Activated CD4-positive, alpha-beta T cell treated with anti-CD3 and anti-CD28 coated beads, Interleukin-2, amount 10 ng/mL, durations not matched to agents 7 days and 5 days (primary cell): ENCODE data around the gene APOBEC3H. TPM values are rescaled to one million over a fixed set of nuclear protein-coding genes. Genes with fewer than 3 reads are reported as not detected.

Source experiments
- CTCF ChIA-PET: fragments of 350-600 bp; sonication (Branson Sonifier 250); formaldehyde crosslinking; loops from one replicate; lab custom pipeline; 2021; ENCODE audit warnings: antibody characterized with exemption; lab: Charles Lee
- POLR2A ChIA-PET: fragments of 350-600 bp; sonication (Branson Sonifier 250); formaldehyde crosslinking; loops from one replicate; lab custom pipeline; 2021; ENCODE audit warnings: antibody characterized with exemption; lab: Charles Lee
- DNase-seq: peaks from one replicate; pipeline ENCODE4 v3.0.0-alpha.2; 2020
- H3K27ac Mint-ChIP-seq: one replicate; pipeline ENCODE4 v1.8.0; 2021; ENCODE audit warnings: mild to moderate bottlenecking, moderate library complexity, mixed read lengths
- H3K27me3 Mint-ChIP-seq: one replicate; pipeline ENCODE4 v1.8.0; 2021; ENCODE audit warnings: mixed read lengths
- H3K36me3 Mint-ChIP-seq: one replicate; pipeline ENCODE4 v1.8.0; 2021; ENCODE audit warnings: low read depth, mixed read lengths
- H3K4me1 Mint-ChIP-seq: one replicate; pipeline ENCODE4 v1.8.0; 2021; ENCODE audit warnings: mixed read lengths
- H3K4me3 Mint-ChIP-seq: one replicate; pipeline ENCODE4 v1.8.0; 2021; ENCODE audit warnings: mild to moderate bottlenecking, moderate library complexity, mixed read lengths
- H3K9me3 Mint-ChIP-seq: one replicate; pipeline ENCODE4 v1.8.0; 2021; ENCODE audit warnings: mixed read lengths
- total RNA-seq, 2 experiments: library from RNA; stranded (reverse); gene quantifications; one replicate each; pipeline ENCODE4 v1.2.3, GENCODE V29; 2021

Gene APOBEC3H
- total RNA-seq, 2 experiments from 2014 or later: 46.0 to 54.3 TPM

DNA sequence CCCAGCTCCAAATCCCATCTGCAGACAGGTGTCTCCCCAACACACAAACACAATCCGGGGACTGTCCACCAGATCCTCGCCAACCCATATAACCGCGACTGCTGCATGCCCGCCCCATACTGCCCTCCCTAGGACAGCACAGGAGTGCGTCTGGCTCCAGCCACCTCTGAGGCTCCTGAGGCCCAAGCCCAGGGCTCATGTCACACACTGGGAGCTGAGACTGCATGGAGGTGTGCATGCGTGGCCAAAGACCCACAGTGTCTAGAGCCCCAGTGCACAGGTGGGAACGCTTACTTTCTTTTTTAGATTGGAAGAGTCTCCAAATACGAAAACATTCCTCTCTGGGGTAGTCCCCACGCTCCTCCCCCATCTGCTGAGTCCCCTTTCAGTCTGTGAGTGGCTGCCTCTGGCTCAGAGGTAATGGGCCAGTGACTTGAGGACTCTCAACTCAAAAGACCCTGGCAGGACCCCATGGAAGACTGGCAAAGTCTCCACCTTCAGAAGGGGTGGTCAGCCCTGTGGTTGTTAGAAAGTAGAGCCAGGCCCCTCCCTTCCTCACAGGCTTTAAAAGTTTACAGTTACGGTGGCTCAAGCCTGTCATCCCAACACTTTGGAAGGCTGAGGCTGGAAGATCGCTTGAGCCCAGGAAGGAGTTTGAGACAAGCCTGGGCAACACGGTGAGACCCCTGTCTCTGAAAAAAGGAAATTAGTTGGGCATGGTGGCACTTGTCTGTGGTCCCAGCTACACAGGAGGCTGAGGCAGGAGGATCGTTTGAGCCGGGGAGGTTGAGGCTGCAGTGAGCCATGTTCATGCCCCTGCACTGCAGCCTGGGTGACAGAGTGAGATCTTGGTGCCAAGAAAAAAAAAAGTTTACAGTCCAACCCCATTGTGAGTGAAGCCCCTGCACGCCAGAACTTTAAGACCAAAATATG lies 53.1 kb downstream of the APOBEC3H start:
- Mint-ChIP-seq H3K4me3 (peak overlapping the region; percentile 61), H3K27me3 (peaks cover 18% of the 10 kb centered on the region), H3K36me3 (peaks cover 6% of the 10 kb centered on the region), H3K9me3 (no peaks in the 10 kb centered on the region), H3K4me1 (peaks cover 40% of the 10 kb centered on the region), H3K27ac (peak overlapping the region; percentile 47)
- POLR2A ChIA-PET: no interaction called here
- CTCF ChIA-PET: interaction anchor here (1.3 to 2.7 kb wide), 2 partner anchors 278 to 280 kb away, joined by 3 to 9 read pairs; partner anchors contain the start of gene CBX6
- no peak for DNase-seq

DNA sequence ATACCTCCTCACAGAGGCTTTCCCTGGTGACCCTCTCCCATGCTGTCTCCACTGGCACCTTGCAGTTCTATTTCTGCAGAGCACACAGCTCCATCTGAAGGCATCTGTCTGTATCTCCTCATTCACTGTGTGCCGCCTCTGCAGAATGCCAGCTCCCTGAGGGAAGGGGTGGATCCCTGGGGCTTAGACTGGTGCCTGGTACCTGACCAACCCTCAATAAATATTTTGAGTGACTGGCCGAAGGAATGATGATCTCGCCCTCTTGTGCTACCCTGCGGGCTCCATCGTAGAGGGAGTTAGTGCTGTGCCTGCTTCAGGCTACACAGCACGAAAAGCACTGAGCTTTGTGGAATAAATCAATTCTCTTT lies 53.8 kb downstream of the APOBEC3H start:
- no peak for DNase-seq
- H3K9me3 Mint-ChIP-seq: no peaks in the 10 kb centered on the region
- peaks cover 40% of the 10 kb centered on the region for H3K4me1 Mint-ChIP-seq

DNA sequence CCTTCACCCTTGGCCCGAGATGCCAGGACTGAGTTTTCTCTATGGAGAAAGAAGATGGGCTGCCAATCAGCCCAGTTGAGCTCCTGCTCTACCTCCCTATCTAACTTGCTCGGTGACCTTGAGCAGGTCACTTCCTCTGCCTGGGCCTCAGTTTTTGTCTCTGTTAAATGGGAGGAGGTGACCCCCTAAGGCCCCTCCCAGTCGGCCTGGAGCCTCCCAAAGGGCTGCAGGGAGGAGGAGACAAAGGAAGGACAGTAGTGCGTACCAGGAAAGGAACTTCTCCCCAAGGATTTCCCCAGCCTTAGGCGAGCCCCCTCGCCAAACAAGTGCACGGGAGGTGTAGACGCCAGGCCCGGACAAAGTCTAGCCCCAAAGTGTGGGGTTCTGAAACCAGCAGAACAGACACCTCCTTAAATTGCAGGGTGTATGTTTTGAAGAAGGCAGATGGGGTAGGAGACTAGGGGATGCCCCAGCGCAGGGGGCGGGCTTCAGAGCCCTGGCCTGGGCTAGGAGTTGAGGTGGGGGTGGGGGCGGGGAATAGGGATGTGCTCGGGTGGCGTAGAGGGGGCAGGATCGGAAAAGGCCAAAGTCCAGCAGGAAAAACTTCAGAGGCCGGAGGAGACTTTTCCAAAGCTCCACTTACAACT lies 54.4 kb downstream of the APOBEC3H start:
- DNase-seq: no peak
- peak overlapping the region; percentile 19 for H3K27ac Mint-ChIP-seq
- peaks cover 6% of the 10 kb centered on the region for H3K36me3 Mint-ChIP-seq
- H3K9me3 Mint-ChIP-seq: no peaks in the 10 kb centered on the region
- peak overlapping the region; percentile 61 for H3K4me3 Mint-ChIP-seq
- CTCF ChIA-PET: interaction anchor here (0.6 to 1.3 kb wide), 3 partner anchors 8 to 280 kb away, joined by 3 to 4 read pairs (median 3); partner anchors contain the start of gene CBX6
- H3K27me3 Mint-ChIP-seq: peaks cover 26% of the 10 kb centered on the region
- POLR2A ChIA-PET: interaction anchor here (1.6 kb wide), 1 partner anchor 165 kb away, joined by 3 read pairs; no protein-coding TSS in a partner anchor
- peaks cover 34% of the 10 kb centered on the region for H3K4me1 Mint-ChIP-seq

More for the DNA sequence above, 53.8 kb downstream of the APOBEC3H start:
- Mint-ChIP-seq H3K27me3 (peaks cover 24% of the 10 kb centered on the region), H3K36me3 (peaks cover 6% of the 10 kb centered on the region), H3K27ac (peak overlapping the region; percentile 47), H3K4me3 (peak overlapping the region; percentile 61)
- ChIA-PET CTCF (interaction anchor here (2.7 kb wide), 1 partner anchor 281 kb away, joined by 9 read pairs; no protein-coding TSS in a partner anchor), POLR2A (no interaction called here)

GRCh38 chr22:39152024-39152510 lies 55.0 kb downstream of the APOBEC3H start:
- ChIA-PET POLR2A (interaction anchor here (1.6 kb wide), 1 partner anchor 164 kb away, joined by 3 read pairs; no protein-coding TSS in a partner anchor), CTCF (interaction anchor here (1.0 to 2.5 kb wide), 5 partner anchors 9 to 377 kb away, joined by 3 to 6 read pairs (median 3); partner anchors contain the start of gene CBX6)
- peaks cover 30% of the 10 kb centered on the region for H3K4me1 Mint-ChIP-seq
- peaks cover 6% of the 10 kb centered on the region for H3K36me3 Mint-ChIP-seq
- no peak for DNase-seq
- peak overlapping the region; percentile 61 for H3K4me3 Mint-ChIP-seq
- no peak overlapping the region for H3K27ac Mint-ChIP-seq
- no peaks in the 10 kb centered on the region for H3K9me3 Mint-ChIP-seq
- H3K27me3 Mint-ChIP-seq: peaks cover 28% of the 10 kb centered on the region

- no peaks in the 10 kb centered on the region for H3K9me3 Mint-ChIP-seq
- H3K27ac Mint-ChIP-seq: peak within 1 kb of the TSS; percentile 79
- POLR2A ChIA-PET: interaction anchor here (1.6 kb wide), 1 partner anchor 164 kb away, joined by 3 read pairs; no protein-coding TSS in a partner anchor
- peak within 1 kb of the TSS; percentile 81 for H3K4me3 Mint-ChIP-seq
- H3K27me3 Mint-ChIP-seq: peaks cover 33% of the 10 kb centered on the region
- CTCF ChIA-PET: interaction anchor here (1.0 to 2.5 kb wide), 6 partner anchors 9 to 376 kb away, joined by 3 to 6 read pairs (median 3); partner anchors contain the start of gene CBX6
- peaks cover 30% of the 10 kb centered on the region for H3K4me1 Mint-ChIP-seq
- peak; percentile 91 for DNase-seq
- H3K36me3 Mint-ChIP-seq: peaks cover 6% of the 10 kb centered on the region
Observed at GRCh38 chr22:39152511-39153219, 55.6 kb downstream of the APOBEC3H start, which contains the start of gene CBX7. Gene CBX7, minus strand, starts transcription at chr22:39152680. Its CDS starts 236 bp downstream, at chr22:39152444.

- H3K36me3 Mint-ChIP-seq: peaks cover 3% of the 10 kb centered on the region
- no peak for DNase-seq
- ChIA-PET CTCF (interaction anchor here (1.1 to 2.5 kb wide), 4 partner anchors 8 to 376 kb away, joined by 3 to 6 read pairs (median 4); no protein-coding TSS in a partner anchor), POLR2A (interaction anchor here (1.6 kb wide), 1 partner anchor 163 kb away, joined by 3 read pairs; no protein-coding TSS in a partner anchor)
- peaks cover 36% of the 10 kb centered on the region for H3K27me3 Mint-ChIP-seq
- peak overlapping the region; percentile 81 for H3K4me3 Mint-ChIP-seq
- H3K4me1 Mint-ChIP-seq: peaks cover 25% of the 10 kb centered on the region
- no peaks in the 10 kb centered on the region for H3K9me3 Mint-ChIP-seq
- peak overlapping the region; percentile 79 for H3K27ac Mint-ChIP-seq
Observed at GRCh38 chr22:39153220-39153717, 56.2 kb downstream of the APOBEC3H start.

Other genes starting within 250 kb of the APOBEC3H start
- gene CBX6, start 225.0 kb upstream of the APOBEC3H start, total RNA-seq: 10 to 100 TPM; 56.0 to 60.5 TPM
- gene APOBEC3A, start 139.6 kb upstream of the APOBEC3H start, total RNA-seq: not detected
- gene APOBEC3B, start 114.9 kb upstream of the APOBEC3H start, total RNA-seq: 1 to 10 TPM; 8.7 to 8.8 TPM
- 100 to 1,000 TPM; 111 to 144 TPM for gene APOBEC3C, start 83.0 kb upstream of the APOBEC3H start, total RNA-seq
- 10 to 100 TPM; 34.7 to 39.7 TPM for gene APOBEC3D, start 76.1 kb upstream of the APOBEC3H start, total RNA-seq
- gene APOBEC3F, start 56.4 kb upstream of the APOBEC3H start, total RNA-seq: 10 to 100 TPM; 27.9 to 33.8 TPM
- gene APOBEC3G, start 20.0 kb upstream of the APOBEC3H start, total RNA-seq: 10 to 100 TPM; 89.6 to 96.4 TPM
- 10 to 100 TPM; 14.9 to 16.0 TPM for gene CBX7, start 55.4 kb downstream of the APOBEC3H start, total RNA-seq
- gene PDGFB, start 147.7 kb downstream of the APOBEC3H start, total RNA-seq: 1 to 10 TPM in 1 of 2 experiments, under 1 TPM in 1; 0.89 to 1.1 TPM
- gene RPL3, start 222.4 kb downstream of the APOBEC3H start, total RNA-seq: 1,000 to 10,000 TPM; 1,621 to 1,780 TPM